C4-2B (cell line): ENCODE data around the gene SDHAF3.

Source experiments
- ZFX ChIP-seq: fragments of 450-650 bp; IDR thresholded peaks from 2 replicates; pipeline ENCODE4 v1.6.1; 2017
- TF ChIP-seq, protein P1 (sequence below): fragments of 450-650 bp; conservative IDR thresholded peaks from 2 replicates; pipeline ENCODE4 v1.5.1; 2017; ENCODE audit warnings: mild to moderate bottlenecking

GRCh38 chr7:97090761-97091353 lies 26.6 kb upstream of the SDHAF3 start:
- TF ChIP-seq, protein P1, sequence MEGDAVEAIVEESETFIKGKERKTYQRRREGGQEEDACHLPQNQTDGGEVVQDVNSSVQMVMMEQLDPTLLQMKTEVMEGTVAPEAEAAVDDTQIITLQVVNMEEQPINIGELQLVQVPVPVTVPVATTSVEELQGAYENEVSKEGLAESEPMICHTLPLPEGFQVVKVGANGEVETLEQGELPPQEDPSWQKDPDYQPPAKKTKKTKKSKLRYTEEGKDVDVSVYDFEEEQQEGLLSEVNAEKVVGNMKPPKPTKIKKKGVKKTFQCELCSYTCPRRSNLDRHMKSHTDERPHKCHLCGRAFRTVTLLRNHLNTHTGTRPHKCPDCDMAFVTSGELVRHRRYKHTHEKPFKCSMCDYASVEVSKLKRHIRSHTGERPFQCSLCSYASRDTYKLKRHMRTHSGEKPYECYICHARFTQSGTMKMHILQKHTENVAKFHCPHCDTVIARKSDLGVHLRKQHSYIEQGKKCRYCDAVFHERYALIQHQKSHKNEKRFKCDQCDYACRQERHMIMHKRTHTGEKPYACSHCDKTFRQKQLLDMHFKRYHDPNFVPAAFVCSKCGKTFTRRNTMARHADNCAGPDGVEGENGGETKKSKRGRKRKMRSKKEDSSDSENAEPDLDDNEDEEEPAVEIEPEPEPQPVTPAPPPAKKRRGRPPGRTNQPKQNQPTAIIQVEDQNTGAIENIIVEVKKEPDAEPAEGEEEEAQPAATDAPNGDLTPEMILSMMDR = no peak
- no peak for TF ChIP-seq ZFX
